Stimulated activated CD8-positive, alpha-beta memory T cell treated with anti-CD3 and anti-CD28 coated beads, Interleukin-12 subunit alpha, Interleukin-12 subunit beta, amount 100 ng/mL, for 4 hours (primary cell): ENCODE measurements around the gene RGS9.

Experiments
- DNase-seq: peaks from one replicate; pipeline ENCODE4 v3.0.0-alpha.2; 2020; ENCODE audit warnings: low read depth

The RGS9 gene

GRCh38 chr17:65219124-65219523, 82.0 kb downstream of the RGS9 start:
- DNase-seq: no peak

- no peak for DNase-seq
Measured at GRCh38 chr17:65219707-65220106, 82.5 kb downstream of the RGS9 start.

GRCh38 chr17:65220732-65221131, 83.6 kb downstream of the RGS9 start:
- DNase-seq: no peak

- DNase-seq: no peak
Measured at GRCh38 chr17:65222214-65222738, 85.1 kb downstream of the RGS9 start.

- DNase-seq: no peak
Measured at GRCh38 chr17:65225061-65225460, 87.9 kb downstream of the RGS9 start.

GRCh38 chr17:65226227-65226626, 89.1 kb downstream of the RGS9 start:
- no peak for DNase-seq

- DNase-seq: no peak
Measured at GRCh38 chr17:65227637-65228036, 90.5 kb downstream of the RGS9 start.

- no peak for DNase-seq
Measured at GRCh38 chr17:65228287-65228686, 91.1 kb downstream of the RGS9 start.

GRCh38 chr17:65228734-65229620, 91.8 kb downstream of the RGS9 start:
- no peak for DNase-seq

GRCh38 chr17:65229621-65229995, 92.4 kb downstream of the RGS9 start:
- no peak for DNase-seq

GRCh38 chr17:65230040-65230439, 92.9 kb downstream of the RGS9 start:
- DNase-seq: no peak

- DNase-seq: no peak
Measured at GRCh38 chr17:65231086-65231485, 93.9 kb downstream of the RGS9 start.

GRCh38 chr17:65231662-65232335, 94.6 kb downstream of the RGS9 start:
- DNase-seq: no peak

GRCh38 chr17:65235284-65235683, 98.1 kb downstream of the RGS9 start:
- DNase-seq: no peak

GRCh38 chr17:65236321-65236720, 99.2 kb downstream of the RGS9 start:
- DNase-seq: no peak

GRCh38 chr17:65243838-65244625, 106.9 kb downstream of the RGS9 start:
- DNase-seq: no peak

- no peak for DNase-seq
Measured at GRCh38 chr17:65246252-65246651, 109.1 kb downstream of the RGS9 start.

GRCh38 chr17:65249774-65250173, 112.6 kb downstream of the RGS9 start:
- no peak for DNase-seq

- no peak for DNase-seq
Measured at GRCh38 chr17:65254166-65254565, 117.0 kb downstream of the RGS9 start.

- no peak for DNase-seq
Measured at GRCh38 chr17:65259281-65259680, 122.1 kb downstream of the RGS9 start.

GRCh38 chr17:65259696-65260485, 122.7 kb downstream of the RGS9 start:
- DNase-seq: no peak

GRCh38 chr17:65260626-65261025, 123.5 kb downstream of the RGS9 start:
- DNase-seq: no peak
